HG02981 (cell line): ENCODE results near the gene HPSE2.
A peak's percentile ranks its signal among the peaks of the same experiment; 100 is the strongest.

Source experiments
- ATAC-seq: cut with Tn5 transposase; IDR thresholded peaks from one replicate; pipeline ENCODE4 v1.9.1; 2021; ENCODE audit warnings: mild to moderate bottlenecking, moderate library complexity; ENCODE audit not compliant: unreplicated experiment

Gene HPSE2

DNA sequence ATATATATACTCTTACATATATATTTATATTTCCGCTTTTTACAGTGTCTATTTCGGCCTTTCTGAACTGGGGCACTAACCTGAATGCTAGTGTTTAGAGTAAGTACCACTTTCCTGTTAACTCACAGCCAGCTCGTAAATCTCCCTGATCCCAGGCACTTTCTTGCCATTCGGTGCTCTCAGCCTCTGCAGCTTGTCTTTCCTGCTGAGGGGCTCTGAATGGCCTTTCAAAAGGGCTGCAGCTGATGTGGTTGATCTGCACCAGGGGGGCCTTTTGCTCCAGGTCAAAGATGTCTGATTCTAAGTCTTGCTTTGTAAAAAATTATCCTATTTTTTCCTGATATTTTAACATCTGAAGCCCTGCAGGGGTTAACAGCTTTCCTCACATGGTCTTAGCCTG, 763.5 kb downstream of the HPSE2 start:
- ATAC-seq, result no peak

- no peak for ATAC-seq
Measured at GRCh38 chr10:98470850-98471249, 764.8 kb downstream of the HPSE2 start.

DNA sequence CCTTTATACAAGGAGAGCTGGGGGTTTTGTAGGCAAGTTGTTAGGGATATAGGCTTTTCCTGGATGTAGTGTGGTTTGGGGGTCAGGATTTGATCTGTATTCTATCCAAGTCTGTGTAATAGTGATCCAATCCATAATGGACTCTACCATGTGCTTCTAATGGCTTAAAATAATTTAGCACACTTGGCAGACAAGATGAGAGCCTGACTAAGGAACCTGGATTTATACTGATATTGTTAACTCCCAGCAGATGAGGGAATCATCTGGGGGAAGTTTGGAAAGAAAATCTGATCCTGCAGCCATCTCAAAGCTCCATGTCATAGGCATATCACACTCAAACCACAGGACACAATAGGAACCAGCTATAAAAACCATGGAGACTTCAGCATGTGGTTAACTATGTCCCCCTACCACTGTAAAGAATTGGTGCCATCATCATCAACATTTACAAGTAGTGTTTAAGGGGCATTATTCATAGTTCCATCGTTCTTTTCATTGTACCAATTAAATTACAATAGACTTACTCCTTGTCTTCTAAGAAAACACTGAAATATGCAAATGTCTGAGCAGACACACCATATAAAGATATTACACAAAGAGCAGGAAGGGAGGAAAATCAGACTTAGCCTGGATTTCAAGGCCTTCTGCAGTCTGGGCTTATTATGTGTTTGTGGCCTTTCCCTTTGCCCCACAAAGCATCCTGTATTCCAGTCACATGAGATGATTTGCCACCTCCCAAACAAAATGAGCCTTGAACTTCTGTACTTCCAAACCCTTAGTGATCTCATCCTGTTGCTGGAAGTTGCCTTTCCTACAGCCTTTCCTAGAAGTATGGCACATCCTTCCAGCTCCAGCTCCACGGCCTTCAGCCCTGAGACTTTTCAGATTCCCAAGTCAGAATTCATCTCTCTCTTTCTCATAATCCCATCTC, 766.4 kb downstream of the HPSE2 start:
- no peak for ATAC-seq

- peak; percentile 88 for ATAC-seq
Measured at GRCh38 chr10:98467506-98468318, 767.9 kb downstream of the HPSE2 start.

DNA sequence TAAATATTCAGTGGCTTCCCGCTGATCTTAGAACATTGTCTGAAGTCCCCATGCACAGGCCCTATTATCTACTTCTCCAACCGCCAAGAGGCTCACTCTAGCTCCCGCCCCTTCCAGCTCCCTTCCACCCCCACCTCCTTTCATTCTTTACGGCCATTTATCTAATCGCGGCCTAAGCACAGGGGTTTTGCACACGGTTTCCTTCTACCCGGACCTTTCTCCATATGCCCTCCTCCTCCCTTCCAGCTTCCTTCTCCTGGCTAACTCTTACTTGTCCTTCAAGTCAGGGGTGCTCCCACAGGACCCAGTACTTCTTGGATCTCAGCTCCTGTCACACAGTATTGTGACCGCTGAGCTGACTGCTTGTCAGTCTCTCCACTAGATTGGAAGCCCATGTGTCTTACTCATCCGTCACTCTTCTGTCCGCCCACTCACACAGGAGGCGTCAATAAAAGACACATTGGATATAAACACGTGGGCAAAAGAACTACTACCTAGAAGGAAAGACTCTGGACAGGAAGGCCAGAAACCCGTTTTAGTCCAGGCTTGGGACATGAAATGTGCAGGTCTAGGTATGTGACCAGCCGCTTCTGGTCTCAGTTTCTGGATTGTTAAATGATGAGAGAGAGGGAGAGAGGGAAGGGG, 768.7 kb downstream of the HPSE2 start:
- no peak for ATAC-seq

- ATAC-seq, result no peak
Measured at GRCh38 chr10:98465866-98466265, 769.8 kb downstream of the HPSE2 start.

DNA sequence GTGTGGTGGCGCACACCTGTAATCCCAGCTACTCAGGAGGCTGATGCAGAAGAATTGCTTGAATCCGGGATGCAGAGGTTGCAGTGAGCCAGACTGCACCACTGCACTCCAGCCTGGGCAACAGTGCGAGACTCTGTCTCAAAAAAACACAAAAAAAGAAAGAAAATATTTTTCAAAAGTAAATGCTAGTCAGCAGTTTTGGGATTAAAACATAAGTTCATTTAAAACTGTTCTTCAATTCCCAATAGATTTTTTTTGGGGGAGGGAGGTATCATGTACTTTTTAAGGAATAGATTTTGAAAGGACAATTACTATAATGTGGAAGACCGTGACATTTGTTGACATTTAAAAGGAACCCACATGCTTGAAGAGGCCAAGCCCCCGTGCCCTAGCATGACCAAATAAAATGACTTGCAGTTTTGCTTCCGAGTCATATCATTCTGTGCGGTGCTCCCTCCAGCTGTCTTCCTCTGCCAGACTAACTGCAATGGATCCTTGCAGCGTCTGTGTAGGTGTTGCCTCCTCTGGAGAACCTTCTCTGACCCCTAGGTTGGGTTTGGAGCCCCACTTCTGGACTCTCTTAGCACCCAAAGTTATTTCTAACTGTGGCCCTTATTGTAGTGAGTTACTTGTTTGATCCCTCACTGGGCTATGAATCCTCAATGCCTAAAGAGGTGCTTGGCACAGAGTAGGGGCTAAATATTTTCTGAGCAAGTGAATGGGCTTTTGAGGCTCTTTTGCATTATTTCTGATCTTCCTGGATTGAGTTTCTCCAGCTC, 771.5 kb downstream of the HPSE2 start:
- no peak for ATAC-seq

GRCh38 chr10:98463016-98463415, 772.6 kb downstream of the HPSE2 start:
- no peak for ATAC-seq

DNA sequence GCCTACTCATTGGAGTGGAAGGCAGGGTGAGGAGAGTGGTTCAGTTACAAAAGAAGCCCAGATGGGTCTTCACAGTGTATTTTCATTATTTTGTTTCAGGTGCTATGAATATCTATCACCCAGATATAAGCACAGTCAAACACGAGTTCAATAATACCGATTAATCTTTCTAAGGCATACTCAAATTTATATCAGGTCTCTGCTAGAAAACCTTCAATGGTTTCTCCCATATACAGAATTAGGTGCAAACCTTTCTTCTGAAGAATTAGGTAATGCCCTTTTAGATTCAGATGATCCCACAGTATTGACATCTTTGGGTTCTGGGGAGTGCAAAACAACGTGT, 774.2 kb downstream of the HPSE2 start:
- ATAC-seq, result no peak

DNA sequence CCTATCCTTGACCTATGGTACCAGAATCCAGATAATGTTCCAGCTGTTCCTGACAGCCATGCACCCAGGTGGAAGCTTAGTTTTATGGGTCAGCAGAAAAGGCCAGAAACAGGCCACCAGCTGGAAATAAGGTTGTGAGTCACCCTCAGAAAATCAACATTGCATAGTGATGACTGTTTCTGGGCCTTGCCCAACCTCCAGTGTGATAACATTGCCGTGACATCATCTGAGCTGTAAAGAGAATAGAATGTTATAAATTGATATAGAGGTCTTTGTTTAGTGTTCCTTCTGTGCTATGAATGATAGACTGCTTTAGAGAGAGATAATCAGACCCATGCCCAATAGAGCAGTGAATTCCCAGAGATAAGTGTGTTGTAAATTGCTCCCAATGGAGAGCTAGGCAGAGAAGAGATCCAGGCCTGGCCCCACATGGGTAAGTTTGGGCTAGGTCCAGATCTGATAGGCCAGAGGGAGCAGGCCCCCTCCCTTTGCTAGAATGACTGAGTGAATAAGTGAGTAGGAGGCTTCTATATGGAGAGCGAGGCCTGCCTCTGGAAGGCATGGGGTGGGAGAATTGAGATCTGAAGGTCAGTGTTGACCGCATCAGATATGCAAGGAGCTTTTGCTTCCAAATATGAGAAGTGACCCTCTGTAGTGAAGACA, 774.7 kb downstream of the HPSE2 start:
- no peak for ATAC-seq

- ATAC-seq, result no peak
Measured at GRCh38 chr10:98458809-98459784, 776.6 kb downstream of the HPSE2 start.

DNA sequence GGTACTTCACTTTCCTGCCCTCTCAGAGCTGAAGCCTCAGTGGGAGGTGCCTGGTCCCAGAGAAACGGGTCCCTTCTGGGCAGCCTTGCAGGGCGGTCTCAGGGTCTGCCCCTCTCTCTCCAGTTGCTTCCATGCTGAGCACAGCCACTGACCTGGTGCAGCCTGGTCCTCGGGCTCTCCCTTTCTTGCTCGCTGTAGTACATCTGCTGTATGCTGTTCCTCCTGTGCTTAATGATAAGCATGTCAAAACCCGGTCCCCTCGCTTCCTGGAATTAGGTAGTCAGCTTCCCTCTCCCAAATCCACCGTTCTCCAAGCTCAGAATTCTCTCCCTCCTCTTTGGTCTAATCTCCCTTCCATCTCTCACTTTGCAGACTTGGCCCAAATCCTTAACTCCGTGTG, 777.9 kb downstream of the HPSE2 start:
- ATAC-seq, result no peak

- ATAC-seq, result no peak
Measured at GRCh38 chr10:98456686-98457482, 778.8 kb downstream of the HPSE2 start.

GRCh38 chr10:98456043-98456570, 779.5 kb downstream of the HPSE2 start:
- ATAC-seq, result no peak

DNA sequence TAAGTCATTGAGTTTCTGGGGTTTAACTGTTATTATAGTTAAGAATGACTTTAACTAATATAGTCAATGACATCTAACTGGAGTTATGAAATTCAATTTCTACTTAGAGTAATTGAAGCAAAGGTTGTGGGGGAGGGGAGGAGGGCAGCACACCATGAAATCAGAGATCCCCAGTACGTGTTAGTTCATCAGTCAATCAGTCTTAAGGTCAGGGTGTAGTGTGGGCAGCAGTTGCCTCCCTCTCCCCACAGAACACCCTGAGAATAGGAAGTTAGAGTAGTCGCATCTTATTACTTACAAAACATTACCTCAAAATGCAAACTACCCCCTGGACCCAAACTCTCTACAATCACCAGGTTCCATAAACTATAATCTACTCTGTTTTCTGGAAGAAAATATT, 781.9 kb downstream of the HPSE2 start:
- ATAC-seq, result no peak

GRCh38 chr10:98450618-98451017, 785.0 kb downstream of the HPSE2 start:
- ATAC-seq, result no peak

- no peak for ATAC-seq
Measured at GRCh38 chr10:98449287-98449686, 786.4 kb downstream of the HPSE2 start.

- ATAC-seq, result peak; percentile 86
Measured at GRCh38 chr10:98446661-98447221, 788.9 kb downstream of the HPSE2 start, which contains the start of gene HPS1. HPS1 (minus strand) TSS chr10:98446935; CDS start chr10:98443240, 3,695 bp downstream.
